HG03060 (cell line): ENCODE results near the gene ARHGAP6.
"Not testable (repeated sequence)": the region's sequence is repeated elsewhere in the genome, so short reads cannot be mapped to it uniquely, and the experiment has no call there.

ENCODE experiments used
- ATAC-seq: cut with Tn5 transposase; IDR thresholded peaks from one replicate; pipeline ENCODE4 v1.9.1; 2021; ENCODE audit warnings: low read depth, moderate number of reproducible peaks; ENCODE audit not compliant: unreplicated experiment

The ARHGAP6 gene

GRCh38 chrX:11367609-11368430, 297.9 kb downstream of the ARHGAP6 start:
- no peak for ATAC-seq

GRCh38 chrX:11366998-11367595, 298.6 kb downstream of the ARHGAP6 start:
- ATAC-seq: no peak

- no peak for ATAC-seq
Observed at GRCh38 chrX:11365426-11365825, 300.3 kb downstream of the ARHGAP6 start.

GRCh38 chrX:11364835-11365234, 300.9 kb downstream of the ARHGAP6 start:
- ATAC-seq: no peak

GRCh38 chrX:11363825-11364224, 301.9 kb downstream of the ARHGAP6 start:
- not testable (repeated sequence) for ATAC-seq

GRCh38 chrX:11363069-11363594, 302.6 kb downstream of the ARHGAP6 start:
- ATAC-seq: peak; percentile 96

- not testable (repeated sequence) for ATAC-seq
Observed at GRCh38 chrX:11361666-11362065, 304.1 kb downstream of the ARHGAP6 start.

GRCh38 chrX:11355944-11356343, 309.8 kb downstream of the ARHGAP6 start:
- ATAC-seq: not testable (repeated sequence)

GRCh38 chrX:11355259-11355909, 310.3 kb downstream of the ARHGAP6 start:
- ATAC-seq: no peak

- ATAC-seq: no peak
Observed at GRCh38 chrX:11352296-11352741, 313.4 kb downstream of the ARHGAP6 start.

- peak; percentile 16 for ATAC-seq
Observed at GRCh38 chrX:11351375-11352295, 314.1 kb downstream of the ARHGAP6 start.

GRCh38 chrX:11349661-11350337, 315.9 kb downstream of the ARHGAP6 start:
- no peak for ATAC-seq

GRCh38 chrX:11349020-11349419, 316.7 kb downstream of the ARHGAP6 start:
- ATAC-seq: no peak

GRCh38 chrX:11347300-11347699, 318.4 kb downstream of the ARHGAP6 start:
- no peak for ATAC-seq

GRCh38 chrX:11346121-11346682, 319.5 kb downstream of the ARHGAP6 start:
- no peak for ATAC-seq

GRCh38 chrX:11342673-11343072, 323.0 kb downstream of the ARHGAP6 start:
- ATAC-seq: no peak

- peak; percentile 76 for ATAC-seq
Observed at GRCh38 chrX:11341274-11342201, 324.2 kb downstream of the ARHGAP6 start.
